ENCODE measurements around the gene FBH1.

Gene FBH1

GRCh38 chr10:5985029-5985428 lies 95.0 kb downstream of the FBH1 start:
- no peak overlapping the region for H3K27ac ChIP-seq (ENCODE audit: insufficient read depth, low read length, poor library complexity, severe bottlenecking)
- H3K27me3 ChIP-seq (replicated peaks; ENCODE audit: control insufficient read depth, insufficient read depth, low read length, poor library complexity, severe bottlenecking) = no peaks in the 10 kb centered on the region
- no peak overlapping the region for H3K4me3 ChIP-seq (ENCODE audit: insufficient read depth, low read depth, low read length, poor library complexity, severe bottlenecking)
- no peaks in the 10 kb centered on the region for H3K36me3 ChIP-seq (ENCODE audit: control insufficient read depth, insufficient read depth, low read length)
- peaks cover 7% of the 10 kb centered on the region for H3K4me1 ChIP-seq (ENCODE audit: control insufficient read depth, insufficient read depth, low read length, poor library complexity, severe bottlenecking)
- no peaks in the 10 kb centered on the region for H3K9me3 ChIP-seq (ENCODE audit: control insufficient read depth, low read length)
- no peak for DNase-seq
